Measurements from ENCODE around the gene FN3KRP.
A peak's percentile ranks its signal among the peaks of the same experiment; 100 is the strongest.
"Not testable (repeated sequence)": the region's sequence is repeated elsewhere in the genome, so short reads cannot be mapped to it uniquely, and the experiment has no call there.

FN3KRP gene

DNA sequence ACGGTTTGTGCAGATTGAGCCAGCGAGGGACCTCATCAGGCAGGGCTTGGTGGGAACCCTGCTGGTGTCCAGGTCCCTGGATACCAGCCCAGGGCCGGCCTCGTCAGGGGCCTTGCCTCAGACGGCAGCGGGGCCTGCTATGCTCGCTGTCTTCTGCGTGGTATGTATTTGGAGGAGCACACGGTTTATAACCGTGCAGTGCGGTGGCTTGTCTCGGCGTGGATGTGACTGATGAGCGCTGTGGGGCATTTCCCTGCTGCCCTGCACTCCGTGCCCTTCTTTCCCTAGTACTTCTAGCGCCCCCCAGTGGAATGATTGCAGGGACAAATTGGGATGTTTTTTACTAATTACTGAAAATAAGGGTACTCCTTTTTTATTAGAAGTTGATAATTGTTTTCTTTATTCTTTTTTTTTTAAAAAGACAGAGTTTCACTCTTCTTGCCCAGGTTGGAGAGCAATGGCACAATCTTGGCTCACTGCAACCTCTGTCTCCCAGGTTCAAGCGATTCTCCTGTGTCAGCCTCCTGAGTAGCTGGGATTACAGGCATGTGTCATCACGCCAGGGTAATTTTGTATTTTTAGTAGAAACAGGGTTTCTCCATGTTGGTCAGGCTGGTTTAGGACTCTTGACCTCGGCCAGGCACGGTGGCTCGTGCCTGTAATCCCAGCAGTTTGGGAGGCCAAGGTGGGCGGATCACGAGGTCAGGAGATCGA lies 50.7 kb downstream of the FN3KRP start:
- DNase-seq (ENCODE audit: low spot score), result no peak
- TF ChIP-seq CTCF (IDR thresholded peaks at IDR 0.05; ENCODE audit: extremely low read depth, insufficient read depth, missing control alignments), result peak; percentile 62
- in situ Hi-C loops (cut with MboI; ENCODE audit: low pct_unique_long_range_greater_than_20kb, low sequenced_read_pairs, unreplicated experiment), result loop anchor here (10.0 kb wide), 1 partner anchor 112 kb away; no protein-coding TSS in a partner anchor

DNA sequence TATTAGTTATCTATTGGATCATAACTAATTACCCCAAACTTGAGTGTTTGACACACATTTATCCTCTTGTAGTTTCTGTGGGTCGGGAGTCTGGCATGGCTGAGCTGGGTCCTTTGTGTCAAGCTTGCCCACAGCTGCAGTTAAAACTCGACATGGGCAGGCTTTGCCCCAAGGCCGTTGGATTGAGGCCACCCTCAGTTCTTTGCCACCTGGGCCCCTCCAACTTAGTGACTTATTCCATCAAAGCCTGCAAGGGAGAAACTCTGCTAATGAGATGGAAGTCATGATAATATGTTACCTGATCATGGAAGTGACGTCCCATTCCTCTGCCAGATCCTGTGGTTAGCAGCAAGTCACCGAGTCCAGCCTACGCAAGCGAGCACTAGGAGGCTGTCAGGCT lies 52.5 kb downstream of the FN3KRP start:
- TF ChIP-seq CTCF (IDR thresholded peaks at IDR 0.05; ENCODE audit: extremely low read depth, insufficient read depth, missing control alignments), result no peak
- in situ Hi-C loops (cut with MboI; ENCODE audit: low pct_unique_long_range_greater_than_20kb, low sequenced_read_pairs, unreplicated experiment), result loop anchor here (10.0 kb wide), 1 partner anchor 114 kb away; no protein-coding TSS in a partner anchor
- DNase-seq (ENCODE audit: low spot score), result no peak

GRCh38 chr17:82772026-82772425 lies 55.5 kb downstream of the FN3KRP start:
- in situ Hi-C loops (cut with MboI; ENCODE audit: low pct_unique_long_range_greater_than_20kb, low sequenced_read_pairs, unreplicated experiment), result no loop called here
- TF ChIP-seq CTCF (IDR thresholded peaks at IDR 0.05; ENCODE audit: extremely low read depth, insufficient read depth, missing control alignments), result no peak
- no peak for DNase-seq (ENCODE audit: low spot score)

DNA sequence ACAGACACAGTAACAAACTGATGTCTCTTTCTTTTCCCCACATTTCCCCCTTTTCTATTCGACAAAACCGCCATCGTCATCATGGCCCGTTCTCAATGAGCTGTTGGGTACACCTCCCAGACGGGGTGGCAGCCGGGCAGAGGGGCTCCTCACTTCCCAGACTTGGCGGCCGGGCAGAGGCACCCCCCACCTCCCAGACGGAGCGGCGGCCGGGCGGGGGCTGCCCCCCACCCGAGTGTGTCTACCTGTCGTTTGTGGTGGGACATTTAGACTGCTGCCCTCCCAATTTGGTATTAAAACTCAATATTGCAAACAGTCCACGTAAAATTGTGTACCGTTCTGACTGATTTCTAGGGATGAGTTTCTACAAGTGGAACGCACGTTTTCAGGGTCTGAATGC lies 58.0 kb downstream of the FN3KRP start:
- in situ Hi-C loops (cut with MboI; ENCODE audit: low pct_unique_long_range_greater_than_20kb, low sequenced_read_pairs, unreplicated experiment); DNase-seq (ENCODE audit: low spot score): not testable (repeated sequence)

GRCh38 chr17:82775001-82775823 lies 58.7 kb downstream of the FN3KRP start:
- peak; percentile 85 for DNase-seq (ENCODE audit: low spot score)
- in situ Hi-C loops (cut with MboI; ENCODE audit: low pct_unique_long_range_greater_than_20kb, low sequenced_read_pairs, unreplicated experiment), result no loop called here
- TF ChIP-seq CTCF (IDR thresholded peaks at IDR 0.05; ENCODE audit: extremely low read depth, insufficient read depth, missing control alignments), result peak; percentile 90

- no peak for DNase-seq (ENCODE audit: low spot score)
- in situ Hi-C loops (cut with MboI; ENCODE audit: low pct_unique_long_range_greater_than_20kb, low sequenced_read_pairs, unreplicated experiment), result no loop called here
- no peak for TF ChIP-seq CTCF (IDR thresholded peaks at IDR 0.05; ENCODE audit: extremely low read depth, insufficient read depth, missing control alignments)
Observed at GRCh38 chr17:82776454-82776853, 59.9 kb downstream of the FN3KRP start.
